Coronary artery (tissue), 2 donors: ENCODE data around the gene C1orf210.

ENCODE experiments used
- DNase-seq: peaks from one replicate; pipeline ENCODE4 v3.0.0-alpha.2; 2017; ENCODE audit warnings: low spot score
- H3K27ac ChIP-seq, 2 donors: fragments of 200-600 bp; sonication (generic); one replicate each; pipeline ENCODE4 v1.5.1; 2016 to 2019
- H3K4me3 ChIP-seq: fragments of 200-600 bp; sonication (generic); 2 replicates; pipeline ENCODE4 v1.5.1; 2016; ENCODE audit warnings: mild to moderate bottlenecking, moderate library complexity
- TF ChIP-seq, protein P1 (sequence below): fragments of 200-600 bp; sonication (generic); IDR thresholded peaks from one replicate; pipeline ENCODE4 v1.5.1; 2019; ENCODE audit warnings: antibody characterized with exemption

C1orf210 gene

GRCh38 chr1:43312212-43312623 is 26.8 kb upstream of the C1orf210 start:
- H3K4me3 ChIP-seq = no peak overlapping the region
- H3K27ac ChIP-seq = no peak overlapping the region
- TF ChIP-seq, protein P1, sequence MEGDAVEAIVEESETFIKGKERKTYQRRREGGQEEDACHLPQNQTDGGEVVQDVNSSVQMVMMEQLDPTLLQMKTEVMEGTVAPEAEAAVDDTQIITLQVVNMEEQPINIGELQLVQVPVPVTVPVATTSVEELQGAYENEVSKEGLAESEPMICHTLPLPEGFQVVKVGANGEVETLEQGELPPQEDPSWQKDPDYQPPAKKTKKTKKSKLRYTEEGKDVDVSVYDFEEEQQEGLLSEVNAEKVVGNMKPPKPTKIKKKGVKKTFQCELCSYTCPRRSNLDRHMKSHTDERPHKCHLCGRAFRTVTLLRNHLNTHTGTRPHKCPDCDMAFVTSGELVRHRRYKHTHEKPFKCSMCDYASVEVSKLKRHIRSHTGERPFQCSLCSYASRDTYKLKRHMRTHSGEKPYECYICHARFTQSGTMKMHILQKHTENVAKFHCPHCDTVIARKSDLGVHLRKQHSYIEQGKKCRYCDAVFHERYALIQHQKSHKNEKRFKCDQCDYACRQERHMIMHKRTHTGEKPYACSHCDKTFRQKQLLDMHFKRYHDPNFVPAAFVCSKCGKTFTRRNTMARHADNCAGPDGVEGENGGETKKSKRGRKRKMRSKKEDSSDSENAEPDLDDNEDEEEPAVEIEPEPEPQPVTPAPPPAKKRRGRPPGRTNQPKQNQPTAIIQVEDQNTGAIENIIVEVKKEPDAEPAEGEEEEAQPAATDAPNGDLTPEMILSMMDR = no peak
- no peak for DNase-seq

GRCh38 chr1:43311521-43311920 is 26.1 kb upstream of the C1orf210 start:
- no peak overlapping the region for H3K27ac ChIP-seq
- TF ChIP-seq, protein P1 = no peak
- DNase-seq = no peak
- H3K4me3 ChIP-seq = no peak overlapping the region

DNA sequence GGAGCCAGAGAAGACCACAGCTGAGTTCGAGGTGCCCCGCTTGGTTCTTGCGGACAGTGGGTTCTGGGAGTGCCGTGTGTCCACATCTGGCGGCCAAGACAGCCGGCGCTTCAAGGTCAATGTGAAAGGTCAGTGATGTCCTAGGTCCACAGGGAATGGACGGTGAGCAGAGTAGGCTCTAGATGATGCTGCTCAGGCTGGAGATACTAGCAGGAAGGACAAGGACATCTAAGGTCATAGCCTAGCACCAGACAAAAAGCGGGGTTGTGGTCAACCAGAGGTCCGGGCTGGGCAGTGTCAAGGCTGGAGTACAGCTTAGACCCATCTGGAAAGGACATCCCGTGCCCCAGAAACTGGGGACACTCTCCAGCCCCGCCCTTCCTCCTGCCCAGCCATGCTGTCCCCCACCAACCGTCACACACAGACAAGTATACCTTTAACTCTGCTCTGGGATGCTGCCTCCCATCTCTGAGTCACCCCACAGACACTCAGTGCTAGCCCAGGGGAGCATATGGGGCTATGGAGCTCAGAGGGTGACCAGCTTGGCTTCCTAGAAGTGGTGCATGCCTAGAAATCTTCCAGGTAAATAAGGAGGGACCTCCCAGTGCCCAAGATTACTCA is 24.1 kb upstream of the C1orf210 start:
- Histone ChIP-seq H3K4me3 (no peak overlapping the region), H3K27ac (no peak overlapping the region)
- no peak for DNase-seq
- TF ChIP-seq, protein P1 = no peak

DNA sequence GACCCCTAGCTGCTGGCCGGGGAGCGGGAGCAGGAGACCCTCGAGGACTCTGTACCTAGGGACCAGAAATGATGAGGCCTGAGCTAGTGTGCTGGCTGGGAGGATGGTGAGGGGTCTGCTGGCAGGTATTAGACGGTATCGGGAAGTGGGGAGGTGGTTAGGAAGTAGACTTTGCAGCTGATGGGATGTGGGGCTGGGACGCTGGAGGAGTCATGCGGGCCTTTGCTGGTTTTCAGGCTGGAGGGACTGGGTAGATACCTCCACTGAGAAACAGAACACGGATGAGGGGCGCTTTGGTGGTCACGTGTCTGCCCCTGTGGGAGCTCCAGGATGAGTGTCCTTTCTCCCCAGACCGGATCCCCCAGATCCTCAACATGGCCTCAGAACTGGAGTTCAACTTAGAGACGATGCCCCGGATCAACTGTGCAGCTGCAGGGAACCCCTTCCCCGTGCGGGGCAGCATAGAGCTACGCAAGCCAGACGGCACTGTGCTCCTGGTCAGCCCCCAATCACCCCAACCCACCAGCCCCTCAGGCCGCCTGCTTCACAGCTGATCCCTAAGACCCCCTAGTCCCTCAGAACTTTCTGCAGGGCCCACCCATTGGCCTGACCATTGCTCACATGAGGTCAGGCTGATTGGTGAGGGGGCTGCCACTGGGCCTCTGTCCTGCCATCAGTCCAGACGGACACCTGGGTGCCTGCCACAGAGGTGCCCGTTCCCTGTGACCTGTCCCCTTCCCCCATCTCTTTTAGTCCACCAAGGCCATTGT is 23.4 kb upstream of the C1orf210 start:
- DNase-seq = no peak
- H3K27ac ChIP-seq = no peak overlapping the region

DNA sequence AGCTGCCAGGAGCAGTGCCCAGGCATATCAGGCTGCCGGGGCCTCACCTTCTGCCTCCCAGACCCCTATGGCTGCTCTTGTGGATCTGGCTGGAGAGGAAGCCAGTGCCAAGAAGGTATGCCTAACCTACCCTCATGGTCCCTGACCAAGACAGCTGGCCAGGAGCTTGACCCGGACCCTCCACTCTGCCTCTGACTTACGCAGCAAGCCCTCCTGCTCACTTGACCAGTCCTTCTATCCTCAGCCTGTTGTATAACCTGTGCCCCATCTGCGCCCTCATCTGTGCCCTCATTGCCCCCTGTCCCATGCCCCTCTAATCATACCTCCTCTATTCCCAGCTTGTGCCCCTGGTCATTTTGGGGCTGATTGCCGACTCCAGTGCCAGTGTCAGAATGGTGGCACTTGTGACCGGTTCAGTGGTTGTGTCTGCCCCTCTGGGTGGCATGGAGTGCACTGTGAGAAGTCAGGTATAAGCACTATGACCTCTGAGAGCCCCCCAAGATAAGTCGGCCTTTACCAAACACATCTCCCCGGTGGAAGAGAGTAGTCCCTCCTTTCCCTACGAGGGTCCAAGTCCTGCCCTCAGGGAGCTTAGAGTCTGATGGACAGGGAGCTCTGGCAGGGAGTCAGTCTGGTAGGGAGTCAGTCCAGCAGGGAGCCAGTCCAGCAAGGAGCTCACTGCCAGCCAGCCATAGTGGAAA is 22.2 kb upstream of the C1orf210 start:
- Histone ChIP-seq H3K27ac (no peak overlapping the region), H3K4me3 (no peak overlapping the region)
- DNase-seq = no peak
- TF ChIP-seq, protein P1 = no peak

More for the DNA sequence above, 23.4 kb upstream of the C1orf210 start:
- no peak overlapping the region for H3K4me3 ChIP-seq
- TF ChIP-seq, protein P1 = no peak

DNA sequence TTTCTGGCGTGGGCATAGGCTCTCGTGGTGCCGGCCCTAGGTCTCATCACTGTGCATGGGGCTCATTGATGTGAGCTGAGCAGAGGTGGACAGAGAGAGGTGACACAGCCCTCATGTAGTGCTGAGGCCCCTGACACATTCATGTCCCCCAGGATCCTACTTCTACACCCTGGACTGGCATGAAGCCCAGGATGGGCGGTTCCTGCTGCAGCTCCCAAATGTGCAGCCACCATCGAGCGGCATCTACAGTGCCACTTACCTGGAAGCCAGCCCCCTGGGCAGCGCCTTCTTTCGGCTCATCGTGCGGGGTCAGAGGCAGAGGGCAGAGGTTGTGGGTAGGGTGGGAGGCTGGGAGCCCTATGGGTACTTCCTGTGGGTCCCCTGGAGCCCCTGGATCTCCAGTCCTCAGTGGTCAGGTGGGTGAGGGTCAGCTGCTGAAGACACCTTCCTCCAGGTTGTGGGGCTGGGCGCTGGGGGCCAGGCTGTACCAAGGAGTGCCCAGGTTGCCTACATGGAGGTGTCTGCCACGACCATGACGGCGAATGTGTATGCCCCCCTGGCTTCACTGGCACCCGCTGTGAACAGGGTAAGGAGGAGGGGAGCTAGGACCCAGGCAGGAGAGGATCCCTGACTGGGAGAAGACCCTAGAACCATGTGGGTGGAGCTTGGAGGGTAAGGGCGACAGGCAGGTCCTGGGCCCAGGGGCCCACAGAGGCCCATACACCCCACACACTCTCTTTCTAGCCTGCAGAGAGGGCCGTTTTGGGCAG is 21.5 kb upstream of the C1orf210 start:
- Histone ChIP-seq H3K4me3 (no peak overlapping the region), H3K27ac (no peak overlapping the region)
- TF ChIP-seq, protein P1 = no peak
- DNase-seq = no peak
